ENCODE data around the gene RNF41. TPM values are rescaled to one million over a fixed set of nuclear protein-coding genes. Genes with fewer than 3 reads are reported as not detected.

Gene RNF41
- total RNA-seq, 3 donors from 2014 or later (not counting 1 experiment from before 2014, with no cell fraction given) = 32.3 to 44.5 (median 38.6) TPM

- Mint-ChIP-seq H3K9me3 (no peaks in the 10 kb centered on the region), H3K4me3 (no peak overlapping the region), H3K27me3 (ENCODE audit: low read depth in 2 of 2) (no peaks in the 10 kb centered on the region), H3K4me1 (peaks cover 0 to 3% of the 10 kb centered on the region in 2 donors), H3K36me3 (peaks cover 22% of the 10 kb centered on the region), H3K27ac (peak overlapping the region; percentile 75 to 79)
- intact Hi-C loops (cut with micrococcal nuclease) = no loop called here
- Histone ChIP-seq H3K27ac (ENCODE audit: low read length) (no peak overlapping the region), H3K4me3 (ENCODE audit: low read length) (no peak overlapping the region), H3K4me1 (ENCODE audit: control insufficient read depth, insufficient read depth, low read length) (no peaks in the 10 kb centered on the region), H3K9me3 (ENCODE audit: control insufficient read depth, insufficient read depth, low read length) (no peaks in the 10 kb centered on the region), H3K36me3 (ENCODE audit: control insufficient read depth, insufficient read depth, low read length) (peaks cover 80% of the 10 kb centered on the region), H3K27me3 (ENCODE audit: control insufficient read depth, insufficient read depth, low read length) (no peaks in the 10 kb centered on the region)
- 93% methylated on average over 11 of the region's 11 CpGs for WGBS (ENCODE audit: insufficient coverage)
- no peak for DNase-seq
- ATAC-seq = no peak
- TF ChIP-seq CTCF (IDR thresholded peaks at IDR 0.05) = no peak
These were observed 52.4 kb downstream of the RNF41 start for GRCh38 chr12:56169229-56169759.

- Histone ChIP-seq H3K27me3 (ENCODE audit: control insufficient read depth, insufficient read depth, low read length) (no peaks in the 10 kb centered on the region), H3K9me3 (ENCODE audit: control insufficient read depth, insufficient read depth, low read length) (no peaks in the 10 kb centered on the region), H3K27ac (ENCODE audit: low read length) (no peak overlapping the region), H3K4me1 (ENCODE audit: control insufficient read depth, insufficient read depth, low read length) (peaks cover 13% of the 10 kb centered on the region), H3K4me3 (ENCODE audit: low read length) (no peak overlapping the region), H3K36me3 (ENCODE audit: control insufficient read depth, insufficient read depth, low read length) (peaks cover 80% of the 10 kb centered on the region)
- Mint-ChIP-seq H3K27ac (peak overlapping the region in 1 of 2 donors; percentile 96), H3K4me3 (no peak overlapping the region), H3K36me3 (peaks cover 18% of the 10 kb centered on the region), H3K9me3 (no peaks in the 10 kb centered on the region), H3K4me1 (peaks cover 17 to 27% of the 10 kb centered on the region in 2 donors), H3K27me3 (ENCODE audit: low read depth in 2 of 2) (no peaks in the 10 kb centered on the region)
- no peak for ATAC-seq
- DNase-seq = no peak
- intact Hi-C loops (cut with micrococcal nuclease) = no loop called here
- WGBS (ENCODE audit: insufficient coverage) = 94% methylated on average over 4 of the region's 4 CpGs
- TF ChIP-seq CTCF (IDR thresholded peaks at IDR 0.05) = no peak
These were observed 56.4 kb downstream of the RNF41 start for GRCh38 chr12:56165369-56165768.

- H3K9me3 Mint-ChIP-seq = no peaks in the 10 kb centered on the region
- Histone ChIP-seq H3K4me3 (ENCODE audit: low read length) (no peak overlapping the region), H3K36me3 (ENCODE audit: control insufficient read depth, insufficient read depth, low read length) (peaks cover 79% of the 10 kb centered on the region), H3K4me1 (ENCODE audit: control insufficient read depth, insufficient read depth, low read length) (peaks cover 23% of the 10 kb centered on the region), H3K27me3 (ENCODE audit: control insufficient read depth, insufficient read depth, low read length) (no peaks in the 10 kb centered on the region), H3K27ac (ENCODE audit: low read length) (no peak overlapping the region), H3K9me3 (ENCODE audit: control insufficient read depth, insufficient read depth, low read length) (no peaks in the 10 kb centered on the region)
- TF ChIP-seq CTCF (IDR thresholded peaks at IDR 0.05) = no peak
- peak overlapping the region; percentile 80 to 96 for H3K27ac Mint-ChIP-seq
- peaks cover 9% of the 10 kb centered on the region for H3K36me3 Mint-ChIP-seq
- H3K4me1 Mint-ChIP-seq = peaks cover 27 to 38% of the 10 kb centered on the region in 2 donors
- peak overlapping the region; percentile 25 for H3K4me3 Mint-ChIP-seq
- WGBS (ENCODE audit: insufficient coverage) = 98% methylated on average over 16 of the region's 17 CpGs
- no peak for DNase-seq
- no peak for ATAC-seq
- intact Hi-C loops (cut with micrococcal nuclease) = no loop called here
- no peaks in the 10 kb centered on the region for H3K27me3 Mint-ChIP-seq (ENCODE audit: low read depth in 2 of 2)
These were observed 57.4 kb downstream of the RNF41 start for GRCh38 chr12:56164345-56164729.
